ENCODE data around the gene COL11A1. TPM values are rescaled to one million over a fixed set of nuclear protein-coding genes. Genes with fewer than 3 reads are reported as not detected.
"Not testable (repeated sequence)": the region's sequence is repeated elsewhere in the genome, so short reads cannot be mapped to it uniquely, and the experiment has no call there.

Gene COL11A1
- total RNA-seq, 4 donors from 2014 or later: not detected

DNA sequence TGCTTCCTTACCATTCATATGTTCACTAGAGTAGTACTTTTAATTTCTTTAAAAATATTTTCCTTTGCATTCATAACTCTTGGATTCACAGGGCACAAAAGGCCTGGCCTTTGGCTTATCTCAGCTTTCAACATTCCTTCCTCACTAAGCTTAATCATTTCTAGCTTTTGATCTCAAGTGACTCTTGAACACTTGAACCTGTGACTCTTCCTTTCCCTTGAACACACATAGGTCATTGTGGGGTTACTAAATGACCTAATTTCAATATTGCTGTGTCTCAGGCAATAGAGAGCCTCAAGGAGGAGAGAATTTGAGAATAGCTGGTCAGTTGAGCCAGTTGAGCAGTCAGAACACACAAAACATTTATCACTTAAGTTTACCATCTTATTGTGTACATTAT lies 49.9 kb downstream of the COL11A1 start:
- Histone ChIP-seq H3K4me3 (no peak overlapping the region), H3K9me3 (no peaks in the 10 kb centered on the region), H3K36me3 (no peaks in the 10 kb centered on the region), H3K27me3 (no peaks in the 10 kb centered on the region), H3K4me1 (no peaks in the 10 kb centered on the region), H3K27ac (no peak overlapping the region)
- intact Hi-C loops (cut with DNase I): no loop called here
- no peak for TF ChIP-seq POLR2A (IDR thresholded peaks at IDR 0.05)
- TF ChIP-seq, protein P1, sequence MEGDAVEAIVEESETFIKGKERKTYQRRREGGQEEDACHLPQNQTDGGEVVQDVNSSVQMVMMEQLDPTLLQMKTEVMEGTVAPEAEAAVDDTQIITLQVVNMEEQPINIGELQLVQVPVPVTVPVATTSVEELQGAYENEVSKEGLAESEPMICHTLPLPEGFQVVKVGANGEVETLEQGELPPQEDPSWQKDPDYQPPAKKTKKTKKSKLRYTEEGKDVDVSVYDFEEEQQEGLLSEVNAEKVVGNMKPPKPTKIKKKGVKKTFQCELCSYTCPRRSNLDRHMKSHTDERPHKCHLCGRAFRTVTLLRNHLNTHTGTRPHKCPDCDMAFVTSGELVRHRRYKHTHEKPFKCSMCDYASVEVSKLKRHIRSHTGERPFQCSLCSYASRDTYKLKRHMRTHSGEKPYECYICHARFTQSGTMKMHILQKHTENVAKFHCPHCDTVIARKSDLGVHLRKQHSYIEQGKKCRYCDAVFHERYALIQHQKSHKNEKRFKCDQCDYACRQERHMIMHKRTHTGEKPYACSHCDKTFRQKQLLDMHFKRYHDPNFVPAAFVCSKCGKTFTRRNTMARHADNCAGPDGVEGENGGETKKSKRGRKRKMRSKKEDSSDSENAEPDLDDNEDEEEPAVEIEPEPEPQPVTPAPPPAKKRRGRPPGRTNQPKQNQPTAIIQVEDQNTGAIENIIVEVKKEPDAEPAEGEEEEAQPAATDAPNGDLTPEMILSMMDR (IDR thresholded peaks at IDR 0.05): no peak
- DNase-seq: no peak

DNA sequence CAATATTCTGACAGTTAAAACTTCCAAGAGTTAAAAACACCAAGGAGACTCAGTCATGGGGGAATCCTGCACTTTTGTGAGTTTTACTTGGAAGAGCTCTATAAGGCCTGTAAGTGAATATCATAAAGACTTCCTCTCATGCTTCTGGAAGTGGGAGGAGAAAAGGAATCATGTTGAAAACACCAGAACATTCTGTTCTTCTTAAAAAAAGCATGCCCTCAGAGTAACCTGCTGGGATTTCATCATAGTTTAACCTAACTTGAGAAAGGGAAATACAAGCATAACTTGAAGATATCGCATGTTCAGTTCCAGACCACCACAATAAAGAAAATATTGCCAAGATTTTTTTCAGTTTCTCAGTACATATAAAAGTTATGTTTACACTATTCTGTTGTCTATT lies 51.9 kb downstream of the COL11A1 start:
- no peak overlapping the region for H3K4me3 ChIP-seq
- WGBS, 2 donors: 80 to 84% methylated on average over 1 of the region's 1 CpG
- no peaks in the 10 kb centered on the region for H3K27me3 ChIP-seq
- intact Hi-C loops (cut with DNase I): no loop called here
- TF ChIP-seq, protein P1 (IDR thresholded peaks at IDR 0.05): no peak
- TF ChIP-seq POLR2A (IDR thresholded peaks at IDR 0.05): no peak
- DNase-seq: no peak
- H3K36me3 ChIP-seq: no peaks in the 10 kb centered on the region
- H3K4me1 ChIP-seq: no peaks in the 10 kb centered on the region
- H3K9me3 ChIP-seq: no peaks in the 10 kb centered on the region
- H3K27ac ChIP-seq: no peak overlapping the region

DNA sequence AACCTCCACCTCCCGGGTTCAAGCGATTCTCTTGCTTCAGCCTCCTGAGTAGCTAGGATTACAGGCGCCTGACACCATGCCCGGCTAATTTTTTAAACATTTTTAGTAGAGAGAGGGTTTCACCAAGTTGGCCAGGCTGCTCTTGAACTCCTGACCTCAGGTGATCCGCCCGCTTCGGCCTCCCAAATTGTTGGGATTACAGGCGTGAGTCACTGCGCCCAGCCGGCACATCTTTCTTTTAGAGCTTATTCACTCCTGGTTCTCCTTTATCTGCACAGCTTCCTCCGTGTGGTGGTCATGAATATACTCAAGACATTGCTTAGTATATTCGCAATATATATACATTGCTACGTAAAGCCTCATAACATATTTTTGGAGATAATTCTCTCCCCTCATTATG lies 80.2 kb downstream of the COL11A1 start:
- H3K27ac ChIP-seq; H3K27me3 ChIP-seq; H3K4me3 ChIP-seq; H3K9me3 ChIP-seq; DNase-seq; H3K36me3 ChIP-seq; H3K4me1 ChIP-seq; intact Hi-C loops (cut with DNase I): not testable (repeated sequence)
- WGBS, 2 donors: 88 to 90% methylated on average over 13 of the region's 13 CpGs

DNA sequence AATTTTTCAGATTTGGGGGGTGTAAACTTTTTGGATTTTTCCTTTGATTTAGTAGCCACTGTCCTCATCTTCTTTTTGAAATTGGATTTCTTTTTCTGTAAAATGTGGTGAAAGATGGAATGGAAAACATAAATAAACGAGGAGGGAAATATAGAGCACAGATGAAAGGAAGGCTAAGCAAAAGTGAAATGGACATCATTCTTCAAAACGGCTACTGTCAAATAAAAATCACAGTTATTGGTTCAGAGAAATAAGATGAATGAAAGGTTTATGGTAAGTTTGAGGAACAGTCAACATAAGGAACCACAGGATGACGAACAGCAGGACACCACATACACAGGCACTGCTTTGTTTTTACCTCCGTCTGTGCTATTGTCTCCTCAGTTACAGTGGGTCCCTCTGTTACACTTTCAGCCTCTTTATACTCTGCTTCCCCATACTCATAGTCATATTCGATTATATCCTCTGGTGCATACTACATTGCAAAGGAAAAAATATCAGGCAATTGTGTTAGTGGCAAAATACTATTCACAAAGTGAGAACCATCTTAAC lies 82.4 kb downstream of the COL11A1 start:
- DNase-seq: no peak
- TF ChIP-seq, protein P1 (IDR thresholded peaks at IDR 0.05): no peak
- TF ChIP-seq POLR2A (IDR thresholded peaks at IDR 0.05): no peak
- WGBS, 2 donors: 30 to 38% methylated on average over 5 of the region's 5 CpGs
- Histone ChIP-seq H3K4me3 (no peak overlapping the region), H3K36me3 (no peaks in the 10 kb centered on the region), H3K9me3 (no peaks in the 10 kb centered on the region), H3K27ac (no peak overlapping the region), H3K4me1 (no peaks in the 10 kb centered on the region), H3K27me3 (no peaks in the 10 kb centered on the region)
- intact Hi-C loops (cut with DNase I): no loop called here

DNA sequence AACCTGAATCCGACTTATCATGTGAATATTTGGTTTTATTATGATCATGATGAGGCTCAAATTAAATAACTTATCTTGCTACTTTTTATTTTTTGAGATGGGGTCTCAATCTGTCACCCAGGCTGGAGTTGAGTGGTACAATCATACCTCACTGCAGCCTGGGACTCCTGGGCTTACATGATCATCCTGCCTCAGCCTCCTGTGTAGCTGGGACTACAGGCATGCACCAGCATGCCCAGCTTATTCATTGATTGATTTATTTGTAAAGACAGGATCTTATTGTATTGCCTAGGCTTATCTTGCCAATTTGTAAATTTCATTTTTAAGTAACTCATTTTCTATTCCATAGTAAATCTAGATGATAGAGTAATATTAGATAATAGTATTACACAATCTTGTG lies 84.3 kb downstream of the COL11A1 start:
- no peaks in the 10 kb centered on the region for H3K4me1 ChIP-seq
- no peaks in the 10 kb centered on the region for H3K36me3 ChIP-seq
- H3K9me3 ChIP-seq: no peaks in the 10 kb centered on the region
- WGBS, 2 donors: 32 to 49% methylated on average over 1 of the region's 1 CpG
- TF ChIP-seq, protein P1 (IDR thresholded peaks at IDR 0.05): no peak
- TF ChIP-seq POLR2A (IDR thresholded peaks at IDR 0.05): no peak
- H3K27me3 ChIP-seq: no peaks in the 10 kb centered on the region
- intact Hi-C loops (cut with DNase I): no loop called here
- no peak overlapping the region for H3K4me3 ChIP-seq
- no peak overlapping the region for H3K27ac ChIP-seq
- DNase-seq: no peak

DNA sequence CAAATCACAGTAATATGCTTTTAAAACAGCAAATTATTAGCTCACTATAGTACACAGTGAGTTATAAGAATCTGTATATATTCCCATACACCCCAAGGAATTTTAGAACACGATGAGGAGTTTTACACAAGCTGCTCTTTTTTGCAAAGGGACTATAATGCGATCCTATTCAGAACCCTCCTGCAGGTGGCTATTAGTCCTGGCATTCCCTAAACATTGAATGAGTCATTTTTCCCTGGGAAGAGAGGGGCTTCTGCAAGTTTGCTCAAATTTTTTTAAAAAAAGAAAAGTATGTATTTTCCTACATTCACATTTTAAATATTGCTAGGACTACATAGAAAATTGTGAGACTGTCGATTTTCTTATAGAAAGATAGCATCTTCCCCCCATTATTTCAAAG lies 106.3 kb downstream of the COL11A1 start:
- no peak for TF ChIP-seq POLR2A (IDR thresholded peaks at IDR 0.05)
- TF ChIP-seq, protein P1 (IDR thresholded peaks at IDR 0.05): no peak
- no peak overlapping the region for H3K4me3 ChIP-seq
- no peaks in the 10 kb centered on the region for H3K9me3 ChIP-seq
- no peak for DNase-seq
- WGBS, 2 donors: 60 to 78% methylated on average over 3 of the region's 3 CpGs
- H3K36me3 ChIP-seq: no peaks in the 10 kb centered on the region
- intact Hi-C loops (cut with DNase I): no loop called here
- no peaks in the 10 kb centered on the region for H3K4me1 ChIP-seq
- no peaks in the 10 kb centered on the region for H3K27me3 ChIP-seq
- no peak overlapping the region for H3K27ac ChIP-seq

All from esophagus squamous epithelium (tissue), 5 donors.